PFSK-1 (cell line): ENCODE measurements around the gene TNRC18.

Experiments used
- FOXP2 ChIP-seq: optimal IDR thresholded peaks from 2 replicates; pipeline ENCODE3; 2011; ENCODE audit warnings: borderline replicate concordance, control low read depth, inconsistent platforms; ENCODE audit not compliant: insufficient read depth; ENCODE audit errors: extremely low read length, extremely low read depth
- POLR2AphosphoS5 ChIP-seq: IDR thresholded peaks from 2 replicates; pipeline ENCODE4 v1.6.1; 2012; ENCODE audit warnings: low read depth, mild to moderate bottlenecking, control low read depth, low read length, moderate library complexity
- TAF1 ChIP-seq: IDR thresholded peaks from 2 replicates; pipeline ENCODE4 v1.6.1; 2012; ENCODE audit warnings: low read length, control low read depth, borderline replicate concordance; ENCODE audit not compliant: insufficient read depth
- TF ChIP-seq, protein P1 (sequence below), 2 experiments: IDR thresholded peaks; 2 replicates each; pipeline versions ENCODE4 v1.6.1 to v1.8.0; 2011 to 2012; ENCODE audit warnings: low read depth in 2 of 2, low read length in 2 of 2, control low read depth in 1 of 2, inconsistent platforms in 1 of 2, mild to moderate bottlenecking in 1 of 2, moderate library complexity in 1 of 2; ENCODE audit not compliant: insufficient read depth in 1 of 2

DNA sequence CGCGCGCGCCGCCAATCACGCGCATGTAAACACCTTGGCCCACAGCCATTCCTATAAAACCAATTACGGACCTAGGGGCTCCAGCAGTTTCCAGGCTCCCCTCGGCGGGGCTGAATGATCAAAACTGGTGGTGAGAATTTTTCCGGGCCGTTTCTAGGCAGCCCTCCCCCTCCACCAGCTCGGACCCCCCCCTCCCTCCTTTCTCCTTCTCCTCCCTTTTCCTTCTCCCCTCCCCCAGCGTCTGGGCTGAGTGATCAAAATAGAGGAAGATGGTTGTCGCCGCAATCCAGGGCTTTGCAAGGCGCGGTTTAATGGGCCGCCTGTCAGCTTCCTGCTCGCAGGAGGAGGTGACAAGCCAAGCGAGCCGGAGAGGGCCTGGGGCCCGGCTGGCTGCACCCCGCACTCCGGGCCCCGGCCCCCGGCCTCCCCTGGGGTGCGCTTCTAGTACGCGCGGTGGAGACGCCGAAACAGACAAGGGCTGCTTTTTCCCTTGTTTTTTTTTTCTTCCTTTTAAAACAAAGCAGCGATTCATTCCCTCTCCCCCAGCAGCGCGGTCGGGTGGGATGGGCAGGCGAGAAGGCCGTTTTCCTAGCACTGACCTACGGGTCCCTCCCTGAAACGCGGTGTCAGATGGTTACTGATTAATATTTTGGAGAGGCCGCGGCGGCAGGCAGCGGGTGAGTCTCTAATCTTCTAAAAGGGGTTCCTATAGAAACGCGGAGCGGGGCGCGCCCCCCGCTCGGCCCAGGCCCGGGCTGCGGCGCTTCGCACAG lies 528 bp upstream of the TNRC18 start:
- TF ChIP-seq POLR2AphosphoS5 (peak; percentile 52), TAF1 (peak; percentile 47; the same call in 1 of the 2 replicates), FOXP2 (no peak)
- TF ChIP-seq, protein P1, sequence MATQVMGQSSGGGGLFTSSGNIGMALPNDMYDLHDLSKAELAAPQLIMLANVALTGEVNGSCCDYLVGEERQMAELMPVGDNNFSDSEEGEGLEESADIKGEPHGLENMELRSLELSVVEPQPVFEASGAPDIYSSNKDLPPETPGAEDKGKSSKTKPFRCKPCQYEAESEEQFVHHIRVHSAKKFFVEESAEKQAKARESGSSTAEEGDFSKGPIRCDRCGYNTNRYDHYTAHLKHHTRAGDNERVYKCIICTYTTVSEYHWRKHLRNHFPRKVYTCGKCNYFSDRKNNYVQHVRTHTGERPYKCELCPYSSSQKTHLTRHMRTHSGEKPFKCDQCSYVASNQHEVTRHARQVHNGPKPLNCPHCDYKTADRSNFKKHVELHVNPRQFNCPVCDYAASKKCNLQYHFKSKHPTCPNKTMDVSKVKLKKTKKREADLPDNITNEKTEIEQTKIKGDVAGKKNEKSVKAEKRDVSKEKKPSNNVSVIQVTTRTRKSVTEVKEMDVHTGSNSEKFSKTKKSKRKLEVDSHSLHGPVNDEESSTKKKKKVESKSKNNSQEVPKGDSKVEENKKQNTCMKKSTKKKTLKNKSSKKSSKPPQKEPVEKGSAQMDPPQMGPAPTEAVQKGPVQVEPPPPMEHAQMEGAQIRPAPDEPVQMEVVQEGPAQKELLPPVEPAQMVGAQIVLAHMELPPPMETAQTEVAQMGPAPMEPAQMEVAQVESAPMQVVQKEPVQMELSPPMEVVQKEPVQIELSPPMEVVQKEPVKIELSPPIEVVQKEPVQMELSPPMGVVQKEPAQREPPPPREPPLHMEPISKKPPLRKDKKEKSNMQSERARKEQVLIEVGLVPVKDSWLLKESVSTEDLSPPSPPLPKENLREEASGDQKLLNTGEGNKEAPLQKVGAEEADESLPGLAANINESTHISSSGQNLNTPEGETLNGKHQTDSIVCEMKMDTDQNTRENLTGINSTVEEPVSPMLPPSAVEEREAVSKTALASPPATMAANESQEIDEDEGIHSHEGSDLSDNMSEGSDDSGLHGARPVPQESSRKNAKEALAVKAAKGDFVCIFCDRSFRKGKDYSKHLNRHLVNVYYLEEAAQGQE (IDR thresholded peaks at IDR 0.05; ENCODE audit: insufficient read depth in 1 of 2, low read depth in 2 of 2, low read length in 2 of 2), result no peak; a peak in 1 of 4 replicates
